Spleen (tissue), 7 donors: ENCODE measurements around the gene USH2A.

ENCODE experiments used
- POLR2AphosphoS5 ChIP-seq, 3 donors: sonication (generic); formaldehyde crosslinking; IDR thresholded peaks; one replicate each; pipeline ENCODE4 v1.5.1; 2017; ENCODE audit warnings: antibody characterized with exemption in 3 of 3
- TF ChIP-seq, protein P1 (sequence below), 11 experiments: fragments of 200-600 bp in 7 of 11; fragments of 450-650 bp in 4 of 11; sonication (generic) in 4 of 11; IDR thresholded peaks in 8 of 11; conservative IDR thresholded peaks in 3 of 11; 1 replicate in 7 of 11; 2 replicates in 4 of 11; pipeline versions ENCODE4 v1.4.0 to v1.8.0; 2016 to 2021; ENCODE audit warnings: antibody characterized with exemption in 11 of 11, inconsistent platforms in 4 of 11, mild to moderate bottlenecking in 1 of 11
- donor health status: DM: no; HTN: no; CAD: no; lungs with moderate emphysema.
- donor health status: DM: no; HTN: no; CAD: no.
- donor health status: DM: no; HTN: no; CAD: no.

GRCh38 chr1:216223486-216223885, 199.8 kb downstream of the USH2A start:
- TF ChIP-seq POLR2AphosphoS5 (IDR thresholded peaks at IDR 0.05), result peak in 1 of 3 donors; percentile 44
- TF ChIP-seq, protein P1, sequence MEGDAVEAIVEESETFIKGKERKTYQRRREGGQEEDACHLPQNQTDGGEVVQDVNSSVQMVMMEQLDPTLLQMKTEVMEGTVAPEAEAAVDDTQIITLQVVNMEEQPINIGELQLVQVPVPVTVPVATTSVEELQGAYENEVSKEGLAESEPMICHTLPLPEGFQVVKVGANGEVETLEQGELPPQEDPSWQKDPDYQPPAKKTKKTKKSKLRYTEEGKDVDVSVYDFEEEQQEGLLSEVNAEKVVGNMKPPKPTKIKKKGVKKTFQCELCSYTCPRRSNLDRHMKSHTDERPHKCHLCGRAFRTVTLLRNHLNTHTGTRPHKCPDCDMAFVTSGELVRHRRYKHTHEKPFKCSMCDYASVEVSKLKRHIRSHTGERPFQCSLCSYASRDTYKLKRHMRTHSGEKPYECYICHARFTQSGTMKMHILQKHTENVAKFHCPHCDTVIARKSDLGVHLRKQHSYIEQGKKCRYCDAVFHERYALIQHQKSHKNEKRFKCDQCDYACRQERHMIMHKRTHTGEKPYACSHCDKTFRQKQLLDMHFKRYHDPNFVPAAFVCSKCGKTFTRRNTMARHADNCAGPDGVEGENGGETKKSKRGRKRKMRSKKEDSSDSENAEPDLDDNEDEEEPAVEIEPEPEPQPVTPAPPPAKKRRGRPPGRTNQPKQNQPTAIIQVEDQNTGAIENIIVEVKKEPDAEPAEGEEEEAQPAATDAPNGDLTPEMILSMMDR (IDR thresholded peaks at IDR 0.05 in 8 of 11, conservative IDR thresholded peaks at IDR 0.05 in 3 of 11), result no peak
